Measurements from ENCODE around the gene CCL2.

Gene CCL2

GRCh38 chr17:34220045-34220751 is 34.9 kb upstream of the CCL2 start:
- TF ChIP-seq CTCF (IDR thresholded peaks at IDR 0.05; ENCODE audit: low read depth, low read length), result no peak
- no peak overlapping the region for H3K4me3 ChIP-seq (replicated peaks in 1 of 2; ENCODE audit: low read depth in 2 of 2, low read length in 2 of 2)
- DNase-seq (ENCODE audit: low read depth in 2 of 2), result no peak

DNA sequence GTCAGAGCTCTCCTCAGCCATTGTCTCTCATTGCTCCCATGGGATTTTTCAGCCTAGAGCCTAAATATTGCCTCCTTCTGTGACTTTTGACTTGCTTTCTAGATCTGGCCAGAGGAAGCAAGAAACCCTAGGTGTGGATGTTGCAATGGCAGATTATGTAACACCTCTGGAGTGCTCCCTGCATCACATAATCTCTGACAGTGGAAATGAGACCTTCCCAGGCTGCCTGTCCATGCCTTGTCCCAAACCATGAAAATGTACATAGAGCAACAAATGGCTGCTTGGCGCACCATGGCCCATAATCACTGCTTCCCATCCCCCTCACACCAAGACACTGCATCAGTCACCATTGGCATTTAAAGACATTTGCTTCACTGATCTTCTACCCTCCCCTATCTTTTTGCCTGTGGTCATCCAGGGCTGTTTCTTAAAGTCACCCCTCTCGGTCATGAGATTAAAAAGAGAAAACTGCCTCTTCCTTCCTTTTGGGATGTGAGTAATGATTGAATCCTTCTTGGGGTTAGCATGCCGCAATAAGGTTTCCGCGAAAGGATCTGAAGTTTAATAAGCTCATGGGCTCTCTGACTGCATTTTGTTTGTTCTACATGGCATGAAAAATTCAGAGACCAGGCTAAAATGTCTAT is 34.2 kb upstream of the CCL2 start:
- no peak for TF ChIP-seq CTCF (IDR thresholded peaks at IDR 0.05; ENCODE audit: low read depth, low read length)
- H3K4me3 ChIP-seq (replicated peaks in 1 of 2; ENCODE audit: low read depth in 2 of 2, low read length in 2 of 2), result no peak overlapping the region
- DNase-seq (ENCODE audit: low read depth in 2 of 2), result peak in 1 of 2 donors; percentile 41

DNA sequence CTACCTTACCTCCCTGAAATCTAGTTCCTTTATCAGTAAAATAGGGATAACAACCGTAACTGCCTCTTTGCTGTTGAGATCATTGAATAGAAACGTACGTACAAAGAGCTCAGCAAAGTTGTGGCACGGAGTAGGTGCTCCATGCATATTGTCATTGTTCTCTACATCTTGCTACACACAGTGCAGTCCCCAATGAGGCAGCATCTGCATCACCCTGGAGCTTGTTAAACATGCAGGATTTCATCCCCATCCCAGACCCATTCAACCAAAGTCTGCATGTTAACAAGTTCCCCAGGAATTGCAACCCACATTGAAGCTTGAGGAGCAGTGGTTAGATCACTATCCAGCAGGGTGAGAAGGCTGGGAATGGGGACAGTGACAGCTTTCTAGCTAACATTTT is 33.7 kb upstream of the CCL2 start:
- H3K4me3 ChIP-seq (replicated peaks in 1 of 2; ENCODE audit: low read depth in 2 of 2, low read length in 2 of 2), result no peak overlapping the region
- no peak for DNase-seq (ENCODE audit: low read depth in 2 of 2)
- TF ChIP-seq CTCF (IDR thresholded peaks at IDR 0.05; ENCODE audit: low read depth, low read length), result no peak

DNA sequence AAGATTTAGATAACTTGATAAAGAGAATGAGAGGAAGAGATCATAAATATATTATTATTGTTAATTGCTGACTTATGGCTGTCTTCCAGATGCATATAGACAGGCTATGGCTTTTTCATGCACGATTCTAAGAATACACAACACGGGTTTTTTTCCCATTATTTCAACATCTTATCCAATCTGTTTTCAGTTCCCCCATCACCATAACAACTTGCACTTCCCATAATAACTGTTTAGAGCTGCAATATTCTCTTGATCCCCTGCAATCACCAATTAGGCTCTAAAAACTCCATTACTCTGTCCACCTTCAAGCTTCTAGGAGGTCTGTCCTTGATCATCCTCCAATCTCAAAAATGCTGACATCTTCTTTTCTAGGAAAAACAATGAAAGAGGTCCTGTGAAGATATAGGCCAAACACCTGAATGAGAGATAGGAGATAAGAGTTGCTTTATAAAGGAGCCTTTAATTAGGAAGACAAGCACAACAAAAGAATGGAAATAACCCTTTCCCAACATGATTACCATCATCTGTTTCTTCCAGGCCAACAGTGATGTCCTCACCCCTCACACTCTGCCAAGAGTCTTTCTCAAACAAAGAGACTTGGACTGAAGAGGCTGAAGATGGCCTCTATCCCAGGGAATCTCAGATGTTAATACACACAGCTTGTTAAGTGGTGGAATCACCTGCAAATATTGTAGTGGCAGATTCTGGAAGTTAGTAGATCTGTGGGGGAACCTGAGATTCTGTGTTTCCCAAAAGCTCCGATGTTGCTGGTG is 32.2 kb upstream of the CCL2 start:
- H3K4me3 ChIP-seq (replicated peaks in 1 of 2; ENCODE audit: low read depth in 2 of 2, low read length in 2 of 2), result no peak overlapping the region
- TF ChIP-seq CTCF (IDR thresholded peaks at IDR 0.05; ENCODE audit: low read depth, low read length), result no peak
- no peak for DNase-seq (ENCODE audit: low read depth in 2 of 2)

GRCh38 chr17:34225046-34225445 is 30.0 kb upstream of the CCL2 start:
- H3K4me3 ChIP-seq (replicated peaks in 1 of 2; ENCODE audit: low read depth in 2 of 2, low read length in 2 of 2), result no peak overlapping the region
- no peak for DNase-seq (ENCODE audit: low read depth in 2 of 2)
- no peak for TF ChIP-seq CTCF (IDR thresholded peaks at IDR 0.05; ENCODE audit: low read depth, low read length)

DNA sequence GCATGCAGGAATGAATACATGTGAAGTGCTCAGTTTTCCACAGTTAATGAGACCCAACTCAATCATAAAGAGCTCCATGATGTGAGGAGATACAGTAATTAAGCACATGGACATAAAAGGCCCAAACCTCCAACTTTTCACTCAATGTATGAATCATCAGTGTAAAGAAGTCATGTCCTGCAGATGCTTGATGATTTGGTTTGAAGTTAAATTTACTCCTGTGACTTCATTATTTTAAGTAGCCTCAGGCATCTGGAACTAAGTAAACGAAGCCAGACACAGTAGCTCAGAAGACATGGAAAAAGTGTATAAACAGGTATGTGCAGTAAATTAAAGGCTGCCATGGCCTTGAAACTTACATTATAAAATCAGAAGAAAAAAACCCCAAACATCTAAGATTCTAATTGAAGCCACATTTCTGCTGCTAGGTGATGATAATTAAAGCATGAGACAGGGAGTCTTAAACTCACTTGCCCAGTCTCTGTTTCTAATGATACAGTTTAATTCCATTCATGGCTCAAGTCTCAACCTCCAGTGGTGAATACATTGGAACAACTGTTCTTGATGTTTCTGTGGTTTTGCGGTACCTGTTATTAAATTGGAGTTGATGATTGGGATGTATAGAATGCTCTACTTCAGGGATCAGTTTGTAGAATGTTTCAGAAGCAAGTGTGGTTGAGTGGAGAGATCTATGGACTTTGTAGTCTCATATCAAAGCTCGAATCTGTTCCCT is 28.9 kb upstream of the CCL2 start:
- no peak overlapping the region for H3K4me3 ChIP-seq (replicated peaks in 1 of 2; ENCODE audit: low read depth in 2 of 2, low read length in 2 of 2)
- DNase-seq (ENCODE audit: low read depth in 2 of 2), result no peak
- TF ChIP-seq CTCF (IDR thresholded peaks at IDR 0.05; ENCODE audit: low read depth, low read length), result no peak

Data from cardiac fibroblast (primary cell).